ENCODE measurements around the gene ZNF182.
"Not testable (repeated sequence)": the region's sequence is repeated elsewhere in the genome, so short reads cannot be mapped to it uniquely, and the experiment has no call there.

The ZNF182 gene

GRCh38 chrX:48002319-48002718 lies 1.5 kb downstream of the ZNF182 start:
- DNase-seq (ENCODE audit: low read depth in 2 of 3, low spot score in 2 of 3): no peak

GRCh38 chrX:48001260-48001659 lies 2.5 kb downstream of the ZNF182 start:
- DNase-seq (ENCODE audit: low read depth in 2 of 3, low spot score in 2 of 3): no peak

DNA sequence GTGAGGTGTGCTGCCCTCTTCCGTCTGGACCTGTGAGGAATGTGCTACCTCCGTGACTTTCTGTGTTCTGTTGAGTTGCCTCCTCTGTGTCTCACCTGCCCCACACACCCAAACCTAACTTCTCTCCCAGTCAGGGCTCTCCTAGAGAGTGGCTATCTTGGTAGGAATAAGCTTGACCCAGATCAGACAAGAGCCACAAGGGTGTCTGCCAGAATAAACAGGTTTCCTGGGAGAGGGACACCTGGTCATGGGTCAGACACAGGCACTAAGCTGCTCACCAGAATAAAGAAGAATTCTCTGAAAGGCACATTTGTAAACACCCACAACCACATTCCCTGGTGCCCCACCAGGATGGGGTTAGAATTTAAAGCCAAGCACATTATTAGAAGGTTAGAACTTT lies 11.1 kb downstream of the ZNF182 start:
- no peak for DNase-seq (ENCODE audit: low read depth in 2 of 3, low spot score in 2 of 3)

- DNase-seq (ENCODE audit: low read depth in 2 of 3, low spot score in 2 of 3): no peak
These were observed 11.8 kb downstream of the ZNF182 start for GRCh38 chrX:47992095-47992380.

DNA sequence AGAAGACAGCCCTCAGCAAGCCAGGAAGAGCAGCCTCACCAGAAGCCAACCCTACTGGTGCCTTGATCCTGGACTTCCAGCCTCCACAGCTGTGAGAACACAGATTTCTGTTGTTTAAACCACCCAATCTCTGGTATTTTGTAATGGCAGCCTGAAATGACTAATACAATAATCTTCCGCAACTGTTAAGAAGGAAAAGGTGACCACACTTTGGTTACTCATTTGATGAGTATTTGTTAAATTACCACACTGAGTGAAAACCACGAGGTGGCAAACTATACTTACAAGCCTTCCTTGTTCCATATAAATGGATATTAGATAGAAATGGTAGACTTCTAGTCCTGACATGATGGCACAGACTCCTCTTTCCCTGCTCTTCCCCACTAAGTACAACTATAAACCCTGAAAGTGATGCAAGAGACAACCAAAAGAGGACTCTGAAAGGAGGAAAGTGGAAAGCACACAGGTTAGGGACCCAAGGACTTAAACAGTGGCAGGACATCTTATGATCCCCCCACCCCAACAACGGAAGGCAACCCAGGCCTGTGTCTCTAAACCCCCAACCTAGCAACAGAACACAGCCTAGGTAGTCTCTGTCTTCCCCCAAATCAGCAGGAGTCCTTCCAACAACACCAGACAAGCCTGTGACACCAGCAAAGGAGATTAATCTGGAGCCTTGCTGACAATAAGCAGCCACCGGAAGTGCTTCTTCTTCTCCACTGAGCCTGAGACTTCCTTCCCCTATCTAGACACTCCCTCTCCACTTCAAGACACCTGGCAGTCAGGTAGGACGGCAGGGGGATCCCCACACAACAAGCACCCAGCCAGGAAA lies 12.3 kb downstream of the ZNF182 start:
- DNase-seq (ENCODE audit: low read depth in 2 of 3, low spot score in 2 of 3): no peak

- no peak for DNase-seq (ENCODE audit: low read depth in 2 of 3, low spot score in 2 of 3)
These were observed 27.3 kb downstream of the ZNF182 start for GRCh38 chrX:47976254-47977151.

- no peak for DNase-seq (ENCODE audit: low read depth in 2 of 3, low spot score in 2 of 3)
These were observed 30.6 kb downstream of the ZNF182 start for GRCh38 chrX:47973235-47973634.

- DNase-seq (ENCODE audit: low read depth in 2 of 3, low spot score in 2 of 3): not testable (repeated sequence)
These were observed 38.3 kb downstream of the ZNF182 start for GRCh38 chrX:47965526-47965925.

DNA sequence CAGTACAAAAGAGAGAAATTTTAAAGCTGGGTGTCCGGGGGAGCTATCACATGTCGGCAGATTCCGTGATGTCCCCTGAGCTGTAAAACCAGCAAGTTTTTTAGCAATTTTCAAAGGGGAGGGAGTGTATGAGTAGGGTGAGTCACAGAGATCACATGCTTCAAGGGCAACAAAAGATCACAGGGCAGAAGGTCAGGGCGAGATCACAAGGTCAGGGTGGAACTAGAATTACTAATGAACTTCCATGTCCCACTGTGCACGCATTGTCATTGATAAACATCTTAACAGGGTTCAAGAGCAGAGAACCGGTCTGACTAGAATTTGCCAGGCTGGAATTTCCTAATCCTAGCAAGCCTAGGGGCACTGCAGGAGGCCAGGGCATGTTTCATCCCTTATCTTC lies 42.0 kb downstream of the ZNF182 start:
- DNase-seq (ENCODE audit: low read depth in 2 of 3, low spot score in 2 of 3): not testable (repeated sequence)

DNA sequence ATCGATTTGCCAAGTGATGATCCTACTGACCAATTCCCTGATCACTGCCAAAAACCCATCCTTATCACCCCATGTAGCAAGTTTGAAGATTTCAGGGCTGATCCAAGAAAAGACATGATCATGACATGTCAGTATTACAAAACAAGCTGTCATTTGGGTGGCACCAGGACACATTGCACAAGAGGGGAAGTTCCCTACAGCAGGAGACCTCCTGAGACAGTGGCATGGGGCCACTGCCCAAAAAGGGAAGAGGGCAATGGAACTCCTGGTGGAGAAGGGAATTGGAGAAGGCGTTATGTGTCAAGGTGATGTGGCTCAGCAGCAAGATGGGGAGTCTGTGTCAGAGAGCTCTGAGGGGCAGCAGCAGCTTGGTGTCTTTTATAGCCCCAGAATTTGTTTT lies 43.4 kb downstream of the ZNF182 start:
- no peak for DNase-seq (ENCODE audit: low read depth in 2 of 3, low spot score in 2 of 3)

- no peak for DNase-seq (ENCODE audit: low read depth in 2 of 3, low spot score in 2 of 3)
These were observed 44.9 kb downstream of the ZNF182 start for GRCh38 chrX:47958761-47959342.

DNA sequence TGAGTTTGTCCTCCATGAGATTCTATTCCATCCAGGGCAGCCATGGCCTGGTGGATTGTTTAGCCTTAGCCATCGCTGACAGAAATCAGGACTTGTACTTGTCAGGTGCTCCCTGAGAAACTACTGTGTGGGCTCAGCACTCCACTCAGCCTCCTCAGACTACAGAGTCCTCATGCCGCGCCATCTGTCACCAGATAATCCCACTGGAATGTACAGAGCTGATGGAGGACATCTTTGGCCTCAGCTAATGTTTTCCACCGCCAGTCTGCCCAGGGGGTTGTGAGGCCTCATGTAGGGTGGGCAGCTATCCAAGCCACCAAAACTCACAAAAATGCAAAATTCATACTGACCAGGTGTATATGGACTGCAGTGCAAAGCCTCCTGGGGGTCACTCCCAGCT lies 45.6 kb downstream of the ZNF182 start:
- not testable (repeated sequence) for DNase-seq (ENCODE audit: low read depth in 2 of 3, low spot score in 2 of 3)

DNA sequence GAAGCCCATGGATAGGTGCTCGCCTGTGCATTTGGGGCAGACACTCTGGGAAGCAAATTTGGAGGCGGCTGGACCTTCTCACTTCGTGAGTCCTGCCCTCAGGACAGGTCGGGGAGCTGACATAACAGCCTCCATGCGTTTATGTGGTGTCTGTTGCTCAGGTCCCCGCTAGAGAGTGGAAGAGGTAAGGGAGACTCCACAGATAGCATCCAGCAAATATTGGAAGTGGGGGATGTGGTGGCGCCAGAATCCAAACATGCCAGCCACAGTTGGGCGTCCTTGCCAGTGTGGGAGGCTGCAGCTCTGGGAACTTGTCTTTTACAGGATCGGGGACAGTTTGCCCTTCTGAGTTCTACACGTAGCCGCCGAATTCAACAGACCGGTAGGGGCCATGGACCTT lies 47.8 kb downstream of the ZNF182 start:
- no peak for DNase-seq (ENCODE audit: low read depth in 2 of 3, low spot score in 2 of 3)

GRCh38 chrX:47955295-47955694 lies 48.5 kb downstream of the ZNF182 start:
- not testable (repeated sequence) for DNase-seq (ENCODE audit: low read depth in 2 of 3, low spot score in 2 of 3)

- DNase-seq (ENCODE audit: low read depth in 2 of 3, low spot score in 2 of 3): no peak
These were observed 62.4 kb downstream of the ZNF182 start for GRCh38 chrX:47941423-47941822.

DNA sequence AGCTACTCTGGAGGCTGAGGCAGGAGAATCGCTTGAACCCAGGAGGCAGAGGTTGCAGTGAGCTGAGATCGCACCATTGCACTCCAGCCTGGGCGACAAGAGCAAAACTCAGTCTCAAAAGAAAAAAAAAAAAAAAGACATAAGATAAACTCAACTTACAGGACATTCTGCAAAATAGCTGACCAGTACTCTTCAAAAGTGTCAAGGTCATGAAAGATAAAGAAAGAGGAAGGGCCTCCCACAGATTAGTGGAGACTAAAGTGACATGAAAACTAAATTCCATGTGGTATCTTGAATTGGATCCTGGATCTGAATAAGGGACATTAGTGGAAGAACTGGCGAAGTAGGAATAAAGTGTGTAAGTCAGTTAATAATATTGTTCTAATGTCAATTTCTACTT lies 63.3 kb downstream of the ZNF182 start:
- no peak for DNase-seq (ENCODE audit: low read depth in 2 of 3, low spot score in 2 of 3)

GRCh38 chrX:47936940-47937317 lies 66.9 kb downstream of the ZNF182 start:
- no peak for DNase-seq (ENCODE audit: low read depth in 2 of 3, low spot score in 2 of 3)

GRCh38 chrX:47936224-47936939 lies 67.4 kb downstream of the ZNF182 start:
- no peak for DNase-seq (ENCODE audit: low read depth in 2 of 3, low spot score in 2 of 3)

DNA sequence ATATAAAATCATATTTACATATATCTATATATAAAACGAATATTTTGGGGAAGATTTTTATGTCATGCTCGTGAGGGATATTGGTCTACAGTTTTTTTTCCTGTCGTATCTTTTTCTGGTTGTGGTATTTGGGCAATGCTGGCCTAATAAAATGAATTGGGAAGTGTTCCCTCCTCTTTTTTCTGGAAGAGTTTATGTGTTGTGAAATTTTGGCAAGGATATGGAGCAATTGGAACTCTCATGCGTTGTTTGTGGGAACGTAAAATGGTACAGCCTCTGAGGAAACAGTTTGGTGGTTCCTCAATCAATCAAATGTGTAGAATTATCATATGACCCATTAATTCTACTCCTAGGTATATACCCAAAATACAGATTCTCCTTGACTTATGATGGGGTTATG lies 69.8 kb downstream of the ZNF182 start:
- DNase-seq (ENCODE audit: low read depth in 2 of 3, low spot score in 2 of 3): no peak

GRCh38 chrX:47931970-47932369 lies 71.8 kb downstream of the ZNF182 start:
- DNase-seq (ENCODE audit: low read depth in 2 of 3, low spot score in 2 of 3): not testable (repeated sequence)

DNA sequence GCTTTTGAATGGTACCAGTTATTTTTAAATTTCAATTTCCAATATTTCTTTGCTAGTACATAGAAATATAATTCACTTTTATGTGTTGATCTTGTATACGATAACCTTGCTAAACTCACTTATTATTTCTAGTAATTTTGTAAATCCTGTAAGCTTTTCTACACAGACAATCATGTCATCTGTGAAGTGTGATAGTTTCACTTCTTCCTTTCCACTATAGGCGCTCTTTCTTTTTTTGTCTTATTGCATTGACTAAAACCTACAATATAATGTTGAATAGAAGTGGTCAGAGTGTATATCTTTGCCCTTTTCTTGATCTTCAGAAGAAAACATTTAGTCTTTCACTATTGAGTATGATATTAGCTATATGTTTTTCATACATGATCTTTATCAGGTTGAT lies 76.6 kb downstream of the ZNF182 start:
- no peak for DNase-seq (ENCODE audit: low read depth in 2 of 3, low spot score in 2 of 3)
